Gastroesophageal sphincter (tissue), 4 donors: ENCODE results near the gene HOXA11. TPM values are rescaled to one million over a fixed set of nuclear protein-coding genes. Genes with fewer than 3 reads are reported as not detected.

Experiments
- ATAC-seq: fragments of 150-250 bp; one replicate; pipeline ENCODE4 v1.9.1; 2016; ENCODE audit warnings: mild to moderate bottlenecking, moderate library complexity
- H3K27ac ChIP-seq, 4 donors: fragments of 200-600 bp; sonication (generic) in 3 of 4; 1 replicate in 3 of 4; 2 replicates in 1 of 4; pipeline ENCODE4 v1.5.1; 2016 to 2019
- H3K27me3 ChIP-seq: fragments of 200-600 bp; sonication (generic); one replicate; pipeline ENCODE4 v1.5.1; 2019
- H3K36me3 ChIP-seq, 2 donors: fragments of 200-600 bp; sonication (generic); one replicate each; pipeline ENCODE4 v1.5.1; 2019; ENCODE audit warnings: control low read depth in 1 of 2
- H3K4me1 ChIP-seq, 3 donors: fragments of 200-600 bp; sonication (generic); 1 replicate in 2 of 3; 2 replicates in 1 of 3; pipeline ENCODE4 v1.5.1; 2016 to 2019; ENCODE audit warnings: control low read depth in 2 of 3
- H3K4me3 ChIP-seq, 2 donors: fragments of 200-600 bp; sonication (generic); one replicate each; pipeline ENCODE4 v1.5.1; 2019; ENCODE audit warnings: mild to moderate bottlenecking in 1 of 2, moderate library complexity in 1 of 2
- H3K9me3 ChIP-seq, 3 donors: fragments of 200-600 bp; sonication (generic); one replicate each; pipeline ENCODE4 v1.5.1; 2017 to 2019; ENCODE audit warnings: control low read depth in 2 of 3
- EP300 ChIP-seq: sonication (generic); formaldehyde crosslinking; IDR thresholded peaks from one replicate; pipeline ENCODE4 v1.6.1; 2017; ENCODE audit warnings: antibody characterized with exemption, mild to moderate bottlenecking
- POLR2A ChIP-seq, 2 donors: fragments of 450-650 bp; IDR thresholded peaks; one replicate each; pipeline ENCODE4 v1.6.1; 2017; ENCODE audit warnings: antibody characterized with exemption in 2 of 2, mild to moderate bottlenecking in 2 of 2, moderate library complexity in 1 of 2
- POLR2AphosphoS5 ChIP-seq: sonication (generic); formaldehyde crosslinking; IDR thresholded peaks from one replicate; pipeline ENCODE4 v1.6.1; 2017; ENCODE audit warnings: antibody characterized with exemption
- WGBS, 2 donors: methylation state at CpG; one replicate each; pipeline ENCODE4 v1.1.5; 2018; ENCODE audit warnings: low coverage in 1 of 2; 5-methylcytosine and 5-hydroxymethylcytosine counted together
- total RNA-seq, 4 donors: library from RNA; depleted of rRNA; stranded (reverse); fragments of >200 nt; gene quantifications; one replicate each; pipeline ENCODE4 v1.1.0, GENCODE V29; 2016
- TF ChIP-seq, protein P1 (sequence below), 4 experiments: fragments of 200-600 bp in 2 of 4; fragments of 450-650 bp in 2 of 4; sonication (generic) in 1 of 4; IDR thresholded peaks; one replicate each; pipeline ENCODE4 v1.5.1; 2017 to 2019; ENCODE audit warnings: antibody characterized with exemption in 4 of 4, mild to moderate bottlenecking in 2 of 4, moderate library complexity in 2 of 4

HOXA11 gene
- total RNA-seq, 4 donors from 2014 or later: 0.12 TPM; not detected in 3

DNA sequence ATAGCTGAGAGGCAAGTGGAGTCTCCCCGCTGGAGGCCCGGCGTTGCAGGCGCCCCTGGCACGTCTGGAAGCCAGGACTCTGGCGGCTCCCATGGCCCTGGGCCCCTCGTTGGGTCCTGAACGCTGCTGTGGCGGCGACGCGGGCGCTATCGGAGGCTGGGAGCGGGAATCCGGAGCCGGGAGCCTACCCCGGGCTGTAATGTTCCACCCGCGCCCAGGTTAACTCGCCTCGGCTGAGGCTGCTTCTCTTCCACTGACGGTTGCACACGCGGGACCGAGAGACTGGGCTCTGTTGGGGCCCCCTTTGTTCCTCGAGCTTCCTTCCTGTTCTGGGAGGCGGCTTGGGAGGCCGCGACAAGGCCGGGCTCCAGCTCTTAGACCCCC, 40.3 kb downstream of the HOXA11 start:
- H3K36me3 ChIP-seq: no peaks in the 10 kb centered on the region
- peak overlapping the region in 2 of 4 donors; percentile 70 to 99 for H3K27ac ChIP-seq
- H3K4me3 ChIP-seq: peak overlapping the region in 1 of 2 donors; percentile 94
- TF ChIP-seq POLR2A (IDR thresholded peaks at IDR 0.05): no peak
- TF ChIP-seq POLR2AphosphoS5: no peak
- TF ChIP-seq, protein P1, sequence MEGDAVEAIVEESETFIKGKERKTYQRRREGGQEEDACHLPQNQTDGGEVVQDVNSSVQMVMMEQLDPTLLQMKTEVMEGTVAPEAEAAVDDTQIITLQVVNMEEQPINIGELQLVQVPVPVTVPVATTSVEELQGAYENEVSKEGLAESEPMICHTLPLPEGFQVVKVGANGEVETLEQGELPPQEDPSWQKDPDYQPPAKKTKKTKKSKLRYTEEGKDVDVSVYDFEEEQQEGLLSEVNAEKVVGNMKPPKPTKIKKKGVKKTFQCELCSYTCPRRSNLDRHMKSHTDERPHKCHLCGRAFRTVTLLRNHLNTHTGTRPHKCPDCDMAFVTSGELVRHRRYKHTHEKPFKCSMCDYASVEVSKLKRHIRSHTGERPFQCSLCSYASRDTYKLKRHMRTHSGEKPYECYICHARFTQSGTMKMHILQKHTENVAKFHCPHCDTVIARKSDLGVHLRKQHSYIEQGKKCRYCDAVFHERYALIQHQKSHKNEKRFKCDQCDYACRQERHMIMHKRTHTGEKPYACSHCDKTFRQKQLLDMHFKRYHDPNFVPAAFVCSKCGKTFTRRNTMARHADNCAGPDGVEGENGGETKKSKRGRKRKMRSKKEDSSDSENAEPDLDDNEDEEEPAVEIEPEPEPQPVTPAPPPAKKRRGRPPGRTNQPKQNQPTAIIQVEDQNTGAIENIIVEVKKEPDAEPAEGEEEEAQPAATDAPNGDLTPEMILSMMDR (IDR thresholded peaks at IDR 0.05): no peak
- TF ChIP-seq EP300: no peak
- WGBS, 2 donors: 76% methylated on average over 15 of the region's 31 CpGs; no CpG with 5 or more reads in 1 of the 2 donors
- ATAC-seq: no peak
- peaks cover 30% of the 10 kb centered on the region for H3K27me3 ChIP-seq
- no peaks in the 10 kb centered on the region for H3K9me3 ChIP-seq
- H3K4me1 ChIP-seq: peaks cover 0 to 36% (median 0%) of the 10 kb centered on the region in 3 donors

GRCh38 chr7:27143950-27144780, 40.9 kb downstream of the HOXA11 start:
- H3K4me3 ChIP-seq: peak overlapping the region in 1 of 2 donors; percentile 94
- TF ChIP-seq EP300 (no peak), POLR2AphosphoS5 (no peak), POLR2A (IDR thresholded peaks at IDR 0.05) (no peak)
- TF ChIP-seq, protein P1 (IDR thresholded peaks at IDR 0.05): peak in 1 of 4 experiments; percentile 9
- H3K9me3 ChIP-seq: no peaks in the 10 kb centered on the region
- 22 to 38% methylated on average over 10 to 30 of the region's 40 CpGs for WGBS, 2 donors
- H3K4me1 ChIP-seq: peaks cover 0 to 42% (median 0%) of the 10 kb centered on the region in 3 donors
- H3K27ac ChIP-seq: peak overlapping the region in 3 of 4 donors; percentile 70 to 99 (median 90)
- peaks cover 28% of the 10 kb centered on the region for H3K27me3 ChIP-seq
- H3K36me3 ChIP-seq: no peaks in the 10 kb centered on the region
- no peak for ATAC-seq

DNA sequence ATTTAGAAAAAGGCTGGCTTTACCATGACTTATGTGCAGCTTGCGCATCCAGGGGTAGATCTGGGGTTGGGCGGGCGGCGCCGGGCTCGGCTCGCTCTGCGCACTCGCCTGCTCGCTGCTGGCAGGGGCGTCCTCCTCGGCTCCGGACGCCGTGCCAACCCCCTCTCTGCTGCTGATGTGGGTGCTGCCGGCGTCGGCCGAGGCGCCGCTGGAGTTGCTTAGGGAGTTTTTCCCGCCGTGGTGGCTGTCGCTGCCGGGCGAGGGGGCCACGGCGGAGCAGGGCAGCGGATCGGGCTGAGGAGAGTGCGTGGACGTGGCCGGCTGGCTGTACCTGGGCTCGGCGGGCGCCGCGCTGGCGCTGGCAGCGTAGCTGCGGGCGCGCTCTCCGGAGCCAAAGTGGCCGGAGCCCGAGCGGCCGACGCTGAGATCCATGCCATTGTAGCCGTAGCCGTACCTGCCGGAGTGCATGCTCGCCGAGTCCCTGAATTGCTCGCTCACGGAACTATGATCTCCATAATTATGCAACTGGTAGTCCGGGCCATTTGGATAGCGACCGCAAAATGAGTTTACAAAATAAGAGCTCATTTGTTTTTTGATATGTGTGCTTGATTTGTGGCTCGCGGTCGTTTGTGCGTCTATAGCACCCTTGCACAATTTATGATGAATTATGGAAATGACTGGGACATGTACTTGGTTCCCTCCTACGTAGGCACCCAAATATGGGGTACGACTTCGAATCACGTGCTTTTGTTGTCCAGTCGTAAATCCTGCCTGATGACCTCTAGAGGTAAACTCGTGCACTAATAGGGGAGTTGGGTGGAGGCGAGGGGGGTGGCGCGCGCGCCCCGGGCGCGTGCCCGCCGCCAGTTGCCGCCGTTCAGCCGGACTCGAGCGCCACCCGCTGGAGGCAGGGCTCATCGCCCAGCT, 41.7 kb downstream of the HOXA11 start, which contains the start of gene HOXA5:
Gene HOXA5 (minus strand): TSS at position 659 of the 927 bp plus-strand sequence. CDS start 74 bp downstream, at position 585.
- 6 to 13% methylated on average over 14 to 21 of the region's 86 CpGs for WGBS, 2 donors
- Histone ChIP-seq H3K27me3 (peaks cover 19% of the 10 kb centered on the region), H3K9me3 (no peaks in the 10 kb centered on the region), H3K27ac (peak within 1 kb of the TSS; percentile 90 to 100 (median 98)), H3K36me3 (no peaks in the 10 kb centered on the region), H3K4me1 (peaks cover 0 to 47% (median 0%) of the 10 kb centered on the region in 3 donors), H3K4me3 (peak within 1 kb of the TSS; percentile 94 to 98)
- peak; percentile 91 for ATAC-seq
- TF ChIP-seq POLR2AphosphoS5 (peak; percentile 98), POLR2A (IDR thresholded peaks at IDR 0.05) (peak; percentile 68 to 78), EP300 (peak; percentile 22)
- TF ChIP-seq, protein P1 (IDR thresholded peaks at IDR 0.05): peak; percentile 93 to 99 (median 98)

- H3K4me1 ChIP-seq: peaks cover 0 to 47% (median 0%) of the 10 kb centered on the region in 3 donors
- 0 to 3% methylated on average over 7 to 24 of the region's 29 CpGs for WGBS, 2 donors
- peak overlapping the region; percentile 90 to 100 (median 98) for H3K27ac ChIP-seq
- no peak for ATAC-seq
- no peaks in the 10 kb centered on the region for H3K36me3 ChIP-seq
- H3K4me3 ChIP-seq: peak overlapping the region; percentile 94 to 98
- TF ChIP-seq POLR2AphosphoS5: no peak
- TF ChIP-seq, protein P1 (IDR thresholded peaks at IDR 0.05): no peak
- no peak for TF ChIP-seq EP300
- TF ChIP-seq POLR2A (IDR thresholded peaks at IDR 0.05): no peak
- H3K27me3 ChIP-seq: peaks cover 12% of the 10 kb centered on the region
- no peaks in the 10 kb centered on the region for H3K9me3 ChIP-seq
Observed at GRCh38 chr7:27142580-27143022, 42.4 kb downstream of the HOXA11 start.
